ENCODE results near the gene SLC35E3. TPM values are rescaled to one million over a fixed set of nuclear protein-coding genes. Genes with fewer than 3 reads are reported as not detected.

The SLC35E3 gene
- total RNA-seq, 2 experiments from 2014 or later = 26.6 to 39.1 TPM

DNA sequence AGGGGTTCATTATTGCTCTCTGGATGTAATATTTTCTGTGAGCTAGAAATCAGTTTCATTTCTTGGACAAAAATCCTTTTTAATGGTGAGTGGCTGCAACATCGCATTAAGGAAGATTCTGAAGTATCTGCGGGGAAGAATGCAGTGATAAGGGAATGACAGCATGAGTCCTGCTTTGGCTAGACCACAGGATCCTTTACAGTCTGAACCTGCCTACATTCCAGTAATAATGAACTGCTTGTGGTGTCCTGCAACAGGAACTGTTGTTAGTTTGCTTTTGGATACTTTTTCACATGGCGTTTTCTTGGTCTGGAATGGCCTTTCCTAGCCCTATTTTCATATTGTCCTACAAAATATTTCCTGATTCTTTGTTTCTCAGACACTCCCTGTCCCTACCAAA, 77.7 kb downstream of the SLC35E3 start:
- Histone ChIP-seq H3K27ac (ENCODE audit: low read depth, low read length, poor library complexity, severe bottlenecking) (no peak overlapping the region), H3K4me2 (ENCODE audit: low read length) (no peak overlapping the region), H2AFZ (ENCODE audit: low read length) (no peak overlapping the region), H3K36me3 (ENCODE audit: insufficient read depth, low read length) (peaks cover 100% of the 10 kb centered on the region), H3K79me2 (ENCODE audit: insufficient read depth, low read depth, low read length) (peaks cover 76% of the 10 kb centered on the region), H3K4me1 (ENCODE audit: insufficient read depth, low read length, poor library complexity, severe bottlenecking) (peaks cover 6% of the 10 kb centered on the region), H4K20me1 (ENCODE audit: insufficient read depth, low read length) (peaks cover 40% of the 10 kb centered on the region), H3K4me3 (ENCODE audit: low read depth, low read length, poor library complexity, severe bottlenecking) (no peak overlapping the region), H3K9me2 (ENCODE audit: insufficient read depth, low read length) (no peaks in the 10 kb centered on the region), H3K9me3 (ENCODE audit: low read length) (no peaks in the 10 kb centered on the region)
- no peak for DNase-seq (ENCODE audit: low spot score)
- POLR2A ChIA-PET = interaction anchor here (1.0 kb wide), 1 partner anchor 13 kb away, joined by 3 read pairs; no protein-coding TSS in a partner anchor
- CTCF ChIA-PET (ENCODE audit: unreplicated experiment) = no interaction called here
- intact Hi-C loops (cut with micrococcal nuclease; ENCODE audit: unreplicated experiment) = no loop called here
- no TSS peak for BruUV-seq (replicated peaks)
- TF ChIP-seq EZH2phosphoT487 (IDR thresholded peaks at IDR 0.05; ENCODE audit: borderline replicate concordance, low read depth, low read length) = no peak
- no peak for TF ChIP-seq CTCF (conservative IDR thresholded peaks at IDR 0.05; ENCODE audit: low read length)

GRCh38 chr12:68824131-68824530, 78.2 kb downstream of the SLC35E3 start:
- TF ChIP-seq EZH2phosphoT487 (IDR thresholded peaks at IDR 0.05; ENCODE audit: borderline replicate concordance, low read depth, low read length) (no peak), CTCF (conservative IDR thresholded peaks at IDR 0.05; ENCODE audit: low read length) (no peak)
- intact Hi-C loops (cut with micrococcal nuclease; ENCODE audit: unreplicated experiment) = no loop called here
- Histone ChIP-seq H3K4me1 (ENCODE audit: insufficient read depth, low read length, poor library complexity, severe bottlenecking) (peaks cover 6% of the 10 kb centered on the region), H3K36me3 (ENCODE audit: insufficient read depth, low read length) (peaks cover 100% of the 10 kb centered on the region), H3K4me3 (ENCODE audit: low read depth, low read length, poor library complexity, severe bottlenecking) (no peak overlapping the region), H2AFZ (ENCODE audit: low read length) (no peak overlapping the region), H3K79me2 (ENCODE audit: insufficient read depth, low read depth, low read length) (peaks cover 71% of the 10 kb centered on the region), H3K27ac (ENCODE audit: low read depth, low read length, poor library complexity, severe bottlenecking) (no peak overlapping the region), H3K9me2 (ENCODE audit: insufficient read depth, low read length) (no peaks in the 10 kb centered on the region), H3K9me3 (ENCODE audit: low read length) (no peaks in the 10 kb centered on the region), H3K4me2 (ENCODE audit: low read length) (no peak overlapping the region), H4K20me1 (ENCODE audit: insufficient read depth, low read length) (peaks cover 40% of the 10 kb centered on the region)
- POLR2A ChIA-PET = interaction anchor here (1.0 kb wide), 1 partner anchor 13 kb away, joined by 3 read pairs; no protein-coding TSS in a partner anchor
- DNase-seq (ENCODE audit: low spot score) = no peak
- CTCF ChIA-PET (ENCODE audit: unreplicated experiment) = no interaction called here
- BruUV-seq (replicated peaks) = no TSS peak

DNA sequence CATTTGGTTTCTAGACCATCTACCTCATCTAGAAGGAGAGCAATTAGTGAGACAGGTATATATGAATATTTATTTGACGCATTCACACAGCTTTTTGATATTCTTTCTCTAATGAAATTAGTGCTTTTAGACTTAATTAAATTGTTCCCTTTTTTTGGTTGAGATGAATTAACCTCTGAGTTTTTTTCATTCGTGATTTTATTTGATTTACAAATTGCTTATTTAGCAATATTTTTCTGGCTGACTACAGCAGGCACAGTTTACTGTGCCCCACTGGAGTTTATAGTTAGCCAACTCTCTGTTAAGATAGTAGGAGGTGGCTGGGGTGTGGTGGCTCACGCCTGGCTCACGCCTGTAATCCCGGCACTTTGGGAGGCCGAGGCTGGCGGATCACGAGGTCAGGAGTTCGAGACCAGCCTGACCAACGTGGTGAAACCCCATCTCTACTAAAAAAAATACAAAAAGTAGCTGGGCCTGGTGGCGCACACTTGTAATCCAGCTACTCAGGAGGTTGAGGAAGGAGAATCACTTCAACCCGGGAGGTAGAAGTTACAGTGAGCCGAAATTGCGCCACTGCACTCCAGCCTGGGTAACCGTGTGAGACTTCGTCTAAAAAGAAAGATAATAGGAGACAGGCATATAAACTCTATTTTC, 78.7 kb downstream of the SLC35E3 start:
- Histone ChIP-seq H3K36me3 (ENCODE audit: insufficient read depth, low read length) (peaks cover 100% of the 10 kb centered on the region), H3K4me1 (ENCODE audit: insufficient read depth, low read length, poor library complexity, severe bottlenecking) (peaks cover 9% of the 10 kb centered on the region), H3K9me2 (ENCODE audit: insufficient read depth, low read length) (no peaks in the 10 kb centered on the region), H2AFZ (ENCODE audit: low read length) (no peak overlapping the region), H3K79me2 (ENCODE audit: insufficient read depth, low read depth, low read length) (peaks cover 67% of the 10 kb centered on the region), H3K9me3 (ENCODE audit: low read length) (no peaks in the 10 kb centered on the region), H3K4me2 (ENCODE audit: low read length) (no peak overlapping the region), H4K20me1 (ENCODE audit: insufficient read depth, low read length) (peaks cover 35% of the 10 kb centered on the region), H3K27ac (ENCODE audit: low read depth, low read length, poor library complexity, severe bottlenecking) (no peak overlapping the region), H3K4me3 (ENCODE audit: low read depth, low read length, poor library complexity, severe bottlenecking) (no peak overlapping the region)
- DNase-seq (ENCODE audit: low spot score) = no peak
- TF ChIP-seq CTCF (conservative IDR thresholded peaks at IDR 0.05; ENCODE audit: low read length) (no peak), EZH2phosphoT487 (IDR thresholded peaks at IDR 0.05; ENCODE audit: borderline replicate concordance, low read depth, low read length) (no peak)
- CTCF ChIA-PET (ENCODE audit: unreplicated experiment) = no interaction called here
- POLR2A ChIA-PET = interaction anchor here (0.6 to 1.0 kb wide), 2 partner anchors 9 to 12 kb away, joined by 3 to 4 read pairs; no protein-coding TSS in a partner anchor
- no TSS peak for BruUV-seq (replicated peaks)
- intact Hi-C loops (cut with micrococcal nuclease; ENCODE audit: unreplicated experiment) = no loop called here
